CD4-positive, alpha-beta T cell treated with Interleukin-2 at 100 ng/mL for 4 hours (primary cell): ENCODE data around the gene HLA-DMB.

Source experiments
- DNase-seq: peaks from one replicate; pipeline ENCODE4 v3.0.0-alpha.2; 2020; ENCODE audit warnings: low spot score

Gene HLA-DMB

DNA sequence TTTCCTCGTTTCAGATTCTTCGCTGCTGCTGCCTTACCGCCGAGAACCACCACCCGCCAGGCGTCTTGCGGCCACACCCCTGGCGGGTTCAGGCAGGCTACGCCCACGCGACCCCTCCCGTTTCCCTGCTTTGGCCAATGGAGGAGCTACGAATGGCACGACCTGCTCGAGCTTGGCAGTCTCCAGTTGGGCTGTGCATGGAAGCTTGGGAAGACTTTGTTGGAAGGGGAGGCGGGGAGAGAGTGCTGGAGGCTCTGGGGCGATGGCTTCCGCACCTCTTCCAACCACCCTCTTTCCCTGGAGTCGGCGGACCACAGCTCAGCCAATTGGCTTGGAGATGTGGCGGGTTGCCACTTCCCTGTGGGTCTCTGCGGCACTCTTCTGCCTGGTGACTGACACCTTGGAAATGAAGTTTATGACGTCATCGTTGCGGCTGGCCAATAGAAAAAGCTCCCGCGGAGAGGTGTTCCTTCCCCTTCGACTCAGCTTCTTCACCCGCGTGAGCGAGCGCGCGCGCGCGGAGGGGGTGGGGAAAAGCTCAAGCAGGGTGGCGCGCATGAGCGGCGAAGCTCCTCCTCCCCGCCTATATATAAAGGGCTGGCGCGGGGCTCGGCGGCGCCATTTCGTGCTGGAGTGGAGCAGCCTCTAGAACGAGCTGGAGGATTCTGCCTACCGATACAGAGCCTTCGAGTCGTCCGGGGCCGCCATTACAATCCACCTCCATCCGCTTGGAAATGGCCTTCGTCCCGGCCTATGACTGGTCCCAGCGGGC is 30.9 kb upstream of the HLA-DMB start:
- peak; percentile 100 for DNase-seq

GRCh38 chr6:32971242-32971580 is 30.4 kb upstream of the HLA-DMB start:
- DNase-seq = no peak

DNA sequence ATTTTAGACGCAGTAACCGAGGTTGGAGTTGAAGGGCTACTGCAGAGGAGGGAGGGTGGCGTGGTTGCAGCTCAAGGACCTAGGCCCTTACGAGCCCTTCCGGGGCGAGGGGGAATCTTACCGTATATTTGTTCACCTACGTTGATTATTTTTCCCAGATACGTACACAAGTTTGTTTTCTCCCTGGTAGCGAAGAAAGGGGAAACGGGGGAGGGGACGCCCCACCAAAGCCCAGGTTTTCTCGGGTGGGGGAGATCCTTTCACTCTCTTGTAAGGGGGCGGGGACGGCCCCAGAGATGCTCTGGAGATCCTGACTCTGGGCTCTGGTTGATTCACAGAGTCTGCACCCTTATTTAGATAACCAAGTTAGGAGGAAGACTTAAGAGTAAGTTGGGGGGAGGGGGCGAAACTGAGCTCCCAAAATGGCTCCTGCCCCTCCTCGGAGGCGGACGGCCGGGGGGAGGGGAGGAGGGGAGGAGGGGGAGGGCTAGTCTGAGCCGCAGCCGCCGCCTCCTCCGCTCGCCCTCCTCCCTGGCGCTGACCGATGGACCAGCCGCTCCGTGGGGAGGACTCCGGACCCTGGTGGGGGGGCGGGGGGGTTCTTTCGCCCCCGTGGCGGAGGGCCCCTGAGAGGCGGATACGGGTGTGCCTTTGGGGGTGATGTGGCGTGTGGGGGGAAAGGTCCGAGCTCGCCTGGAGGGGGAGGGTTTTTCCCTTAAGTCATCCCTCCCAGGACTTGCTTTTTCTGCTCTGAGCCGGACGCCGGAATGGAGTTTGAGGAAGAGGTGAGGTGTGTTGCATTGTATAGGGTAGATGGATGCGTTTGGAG is 29.8 kb upstream of the HLA-DMB start:
- DNase-seq = peak; percentile 78

DNA sequence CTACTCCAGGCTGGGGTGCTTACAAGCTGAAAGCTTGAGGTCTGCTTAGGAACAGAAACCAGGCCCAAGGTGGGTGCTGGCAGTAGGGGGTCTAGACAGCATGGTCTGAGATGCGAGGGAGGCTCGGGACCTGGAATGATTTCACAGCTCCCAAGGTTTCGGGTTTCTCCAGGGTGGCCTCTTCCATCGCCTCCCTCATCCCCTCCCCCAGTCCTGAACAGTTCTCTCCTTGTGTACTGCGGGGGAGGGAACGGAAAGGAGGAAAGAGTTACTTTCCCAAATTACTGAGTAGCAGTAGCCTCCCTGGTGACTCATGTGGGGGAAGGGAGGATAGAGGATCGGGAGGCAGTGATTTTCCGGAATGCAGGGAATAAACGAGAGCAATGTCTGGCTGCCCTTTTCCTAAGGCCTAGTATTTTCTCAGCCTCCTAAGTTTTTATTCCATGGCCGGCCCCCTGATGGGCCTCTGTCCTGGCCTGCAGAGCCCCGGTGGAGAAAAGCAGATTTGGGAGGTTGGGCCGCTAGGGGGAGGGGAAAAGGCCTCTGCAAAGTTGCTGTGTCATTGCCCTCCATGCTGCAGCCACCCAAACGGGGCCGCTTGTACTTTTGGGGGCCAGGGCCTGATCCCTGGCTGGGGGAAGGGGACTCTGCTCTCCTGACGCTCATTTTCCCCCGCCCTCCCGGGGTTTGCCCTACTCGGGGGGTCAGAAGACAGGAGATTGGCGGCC is 29.0 kb upstream of the HLA-DMB start:
- peak; percentile 66 for DNase-seq

GRCh38 chr6:32968867-32969684 is 28.2 kb upstream of the HLA-DMB start:
- DNase-seq = peak; percentile 67

DNA sequence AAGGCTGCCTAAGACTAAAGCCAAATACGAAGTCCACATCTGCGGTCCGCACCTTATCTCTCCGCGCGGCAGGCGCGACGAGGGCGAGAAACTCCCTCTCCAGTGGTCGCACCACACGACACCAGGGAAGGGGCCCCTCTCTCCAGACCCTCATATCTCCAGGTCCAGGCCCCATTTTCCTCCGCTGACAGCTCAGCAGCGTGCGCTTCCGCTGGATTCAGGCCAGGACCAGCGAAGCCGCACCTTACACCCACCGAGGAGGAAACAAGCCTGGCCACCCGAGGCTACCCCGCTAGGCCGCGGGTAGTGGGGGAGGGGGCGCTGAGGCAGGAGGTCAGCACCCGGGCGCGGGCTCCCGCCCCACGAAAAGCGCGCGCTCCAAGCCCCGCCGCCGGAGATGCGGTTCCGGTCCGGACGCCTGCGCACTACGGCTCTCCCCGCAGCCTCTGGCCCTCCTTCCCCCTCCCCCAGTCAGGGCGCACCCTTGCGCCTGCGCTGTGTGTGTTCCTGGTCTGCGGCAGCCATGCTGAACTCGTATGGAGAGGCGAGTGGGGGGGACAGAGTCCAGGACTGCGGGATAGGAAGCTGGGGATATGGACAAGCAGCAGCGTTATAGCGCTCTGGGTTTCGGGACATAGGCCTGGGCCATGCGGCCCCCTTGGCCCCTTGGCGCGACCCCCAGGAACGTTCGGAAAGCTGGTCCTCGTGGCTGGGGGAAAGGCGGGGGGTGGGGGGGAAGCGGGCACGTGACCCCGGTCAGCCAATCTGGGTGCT is 27.5 kb upstream of the HLA-DMB start, which contains the start of gene BRD2:
TSS of gene BRD2 (plus strand) at position 502 of the 774 bp plus-strand sequence. CDS start 4,305 bp downstream, outside the sequence.
- peak; percentile 97 for DNase-seq

DNA sequence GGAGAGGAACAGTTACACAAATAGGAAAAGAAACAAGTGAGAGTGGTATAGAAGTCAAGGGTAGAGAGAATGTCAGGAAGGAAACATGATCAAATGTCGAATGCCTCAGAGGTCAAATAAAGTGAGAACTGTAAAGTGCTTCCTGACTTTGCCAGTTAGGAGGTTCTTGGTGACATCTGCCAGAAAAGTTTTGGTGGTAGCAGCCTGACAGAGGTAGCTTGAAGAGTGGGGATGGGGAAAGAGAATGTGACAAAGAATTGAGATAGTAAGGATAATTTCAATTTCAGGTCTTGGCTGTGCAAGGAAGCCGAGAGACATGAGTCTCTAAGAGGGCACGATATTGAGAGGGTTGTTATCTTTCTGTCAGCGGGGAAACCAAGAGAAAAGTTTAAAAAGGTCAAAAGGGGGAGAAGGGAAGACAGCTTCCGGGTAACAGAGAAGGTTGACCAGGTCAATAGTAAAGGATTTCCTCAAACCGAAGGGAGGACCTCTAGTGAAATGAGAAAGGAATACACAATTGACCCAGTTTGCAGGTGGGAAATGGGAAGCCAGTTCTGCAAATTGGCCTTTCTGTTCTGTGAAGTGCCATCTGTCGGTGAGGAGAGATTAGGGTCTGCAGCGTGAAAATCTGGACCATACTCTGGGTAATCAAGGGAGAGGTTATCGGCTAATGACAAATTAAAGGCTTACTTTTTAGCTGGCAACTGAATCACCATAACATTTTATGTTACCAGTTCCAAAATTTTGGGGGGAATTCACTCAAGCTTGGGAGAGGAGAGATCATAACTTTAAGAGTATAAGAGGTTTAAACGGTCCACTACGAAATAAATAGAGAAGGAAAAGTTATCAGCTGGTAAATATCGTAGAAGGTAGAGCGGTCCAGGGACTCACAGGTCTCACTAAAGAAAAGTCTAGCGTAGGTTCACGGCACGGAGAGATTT is 26.6 kb upstream of the HLA-DMB start:
- DNase-seq = peak; percentile 44

- DNase-seq = no peak
Observed at GRCh38 chr6:32964776-32965175, 23.9 kb upstream of the HLA-DMB start.

- DNase-seq = no peak
Observed at GRCh38 chr6:32963866-32964265, 23.0 kb upstream of the HLA-DMB start.

GRCh38 chr6:32962213-32962826 is 21.5 kb upstream of the HLA-DMB start:
- DNase-seq = no peak

- no peak for DNase-seq
Observed at GRCh38 chr6:32960563-32960962, 19.7 kb upstream of the HLA-DMB start.

GRCh38 chr6:32956176-32956575 is 15.3 kb upstream of the HLA-DMB start:
- no peak for DNase-seq

DNA sequence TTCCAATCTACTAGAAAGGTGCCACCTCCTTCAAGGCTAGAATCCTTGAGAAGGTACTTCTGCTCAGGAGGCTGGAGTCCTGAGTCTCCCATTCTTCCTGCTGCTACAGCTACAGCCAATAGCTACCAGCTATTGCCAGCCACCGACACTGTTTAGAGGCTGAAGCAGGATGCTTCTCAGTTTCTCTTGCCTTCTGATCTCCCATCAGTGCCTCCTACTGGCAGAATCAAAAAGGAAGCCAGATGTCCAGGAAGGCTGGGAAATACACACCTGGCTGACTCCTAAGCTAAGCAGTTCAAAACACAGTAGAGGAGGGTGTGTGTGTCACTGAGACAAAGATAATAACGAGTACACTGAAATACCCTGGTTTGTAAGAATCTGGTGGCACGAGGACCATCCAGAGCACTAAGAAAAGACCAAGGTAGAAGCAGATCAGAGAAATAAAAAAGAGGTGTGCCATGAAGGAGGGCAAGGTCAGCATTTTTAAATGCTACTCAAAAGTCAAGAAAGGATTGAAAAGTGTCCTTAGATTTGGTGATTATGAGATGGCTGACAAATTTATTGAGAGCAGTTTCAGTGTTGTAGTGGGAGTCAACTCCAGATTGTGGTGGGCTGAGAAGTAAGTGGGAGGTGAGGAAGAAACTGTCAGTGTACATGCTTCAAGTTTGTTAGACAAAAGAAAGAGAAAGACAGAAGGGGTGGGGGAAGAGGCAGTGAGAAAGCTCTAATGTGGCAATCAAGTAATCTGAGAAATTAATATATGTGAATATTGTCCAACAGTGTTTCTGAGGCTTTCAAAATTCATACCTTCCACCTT is 14.4 kb upstream of the HLA-DMB start:
- DNase-seq = peak; percentile 58

GRCh38 chr6:32954267-32954666 is 13.4 kb upstream of the HLA-DMB start:
- DNase-seq = no peak

DNA sequence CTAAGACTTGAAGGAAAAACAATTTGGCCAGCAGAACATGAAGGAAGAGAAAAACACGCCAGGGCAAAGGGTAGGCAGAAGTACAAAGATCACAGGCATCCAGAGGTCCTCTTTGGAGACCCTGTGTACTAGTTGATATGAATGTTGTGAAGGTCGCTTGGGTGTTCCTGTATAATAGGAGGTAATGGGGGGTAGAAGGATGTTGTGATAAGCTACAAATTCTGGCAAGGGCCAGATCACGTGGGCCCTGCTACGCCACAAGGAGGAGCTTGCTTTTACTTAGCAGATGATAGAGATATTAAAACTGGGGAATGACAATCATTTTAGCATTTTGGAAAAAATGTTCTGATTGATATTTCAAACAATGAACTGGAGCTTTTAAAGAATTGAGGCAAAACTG is 12.9 kb upstream of the HLA-DMB start:
- DNase-seq = no peak

DNA sequence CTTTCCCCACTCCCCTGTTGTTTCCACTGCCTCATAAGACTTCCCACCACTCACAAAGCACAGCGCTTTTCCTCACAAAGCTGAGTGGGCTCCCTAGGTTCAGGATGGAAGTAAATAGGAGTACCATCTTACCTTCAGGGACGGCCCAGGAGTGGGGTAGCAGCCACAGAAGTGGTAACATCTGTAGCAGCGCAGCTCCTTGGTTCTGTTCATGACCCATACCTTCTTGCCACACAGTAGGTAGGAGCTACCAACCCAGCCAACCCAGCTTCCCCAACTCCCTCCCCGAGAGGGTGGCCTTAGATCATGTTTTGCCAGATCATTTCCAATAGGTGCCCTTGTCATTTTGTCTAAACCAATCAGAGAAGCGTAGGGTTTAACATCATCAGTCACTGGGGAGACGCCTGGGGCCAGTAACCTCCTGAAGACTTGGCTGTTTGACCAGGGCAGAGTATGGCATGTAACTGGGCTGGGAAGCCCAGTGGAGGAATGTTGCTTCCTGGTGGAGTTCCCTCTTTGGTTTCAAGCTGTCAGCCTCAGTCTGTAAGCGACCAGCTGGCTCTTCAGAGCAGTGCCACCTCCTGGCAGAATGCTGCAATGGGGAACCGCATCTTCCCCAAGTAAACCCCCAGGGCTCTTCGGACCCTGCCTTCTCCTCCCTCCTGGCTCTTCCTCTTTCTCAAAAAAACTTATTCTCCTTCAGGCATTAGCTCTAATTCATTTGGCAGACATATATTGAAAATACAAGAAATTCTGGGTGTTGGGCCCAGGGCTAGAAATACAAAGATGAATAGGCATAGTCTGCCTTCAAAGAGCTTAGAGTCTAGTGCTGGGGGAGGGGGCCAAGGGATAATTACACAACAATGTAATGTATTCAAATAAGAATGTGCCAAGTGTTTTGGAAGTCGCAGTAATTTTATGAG is 12.2 kb upstream of the HLA-DMB start, which contains the start of gene HLA-DMA:
TSS of gene HLA-DMA (minus strand) at position 281 of the 923 bp plus-strand sequence. CDS start at position 220, 61 bp downstream.
- DNase-seq = peak; percentile 91

DNA sequence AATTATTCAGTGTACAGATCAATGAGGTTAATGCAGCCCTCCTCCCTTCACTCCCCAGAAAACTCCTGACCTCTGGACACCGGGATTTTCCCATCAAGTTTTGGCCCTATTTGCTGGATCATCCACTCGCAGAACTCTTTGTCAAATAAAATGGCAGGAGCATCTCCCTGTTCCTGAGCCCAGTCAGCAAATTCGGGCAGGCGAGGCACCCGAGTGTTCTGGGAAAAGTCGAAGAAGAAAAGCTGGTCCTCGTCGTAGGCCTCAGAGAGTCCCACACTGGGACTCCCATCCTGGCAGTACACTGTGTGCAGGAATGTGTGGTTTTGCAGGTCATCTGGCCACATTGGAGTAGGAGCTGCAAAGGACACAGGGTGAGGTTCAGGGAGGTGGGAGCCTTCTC is 9.6 kb upstream of the HLA-DMB start:
- DNase-seq = no peak
